CD8-positive, alpha-beta memory T cell (primary cell): Measurements from ENCODE around the gene C22orf39. TPM values are rescaled to one million over a fixed set of nuclear protein-coding genes. Genes with fewer than 3 reads are reported as not detected.

Source experiments
- CTCF ChIA-PET: fragments of 350-600 bp; sonication (Branson Sonifier 250); formaldehyde crosslinking; loops from one replicate; lab custom pipeline; 2021; ENCODE audit warnings: antibody characterized with exemption; lab: Charles Lee
- POLR2A ChIA-PET: fragments of 350-600 bp; sonication (Branson Sonifier 250); formaldehyde crosslinking; loops from one replicate; lab custom pipeline; 2021; ENCODE audit warnings: antibody characterized with exemption; lab: Charles Lee
- DNase-seq, 5 donors: peaks; one replicate each; pipeline versions ENCODE4 v3.0.0 to v3.0.0-alpha.2; 2020 to 2022; ENCODE audit warnings: mixed read lengths in 1 of 5
- H3K27ac ChIP-seq: one replicate; pipeline ENCODE4 v1.7.0; 2013; ENCODE audit warnings: low read depth, mild to moderate bottlenecking, low read length, moderate library complexity
- H3K27me3 ChIP-seq: 2 replicates; pipeline ENCODE4 v1.7.0; 2013; ENCODE audit warnings: low read length, mild to moderate bottlenecking; ENCODE audit not compliant: insufficient read depth, poor library complexity, severe bottlenecking
- H3K36me3 ChIP-seq: 2 replicates; pipeline ENCODE4 v1.7.0; 2013; ENCODE audit warnings: mild to moderate bottlenecking, low read length, moderate library complexity; ENCODE audit not compliant: insufficient read depth
- H3K4me1 ChIP-seq: 2 replicates; pipeline ENCODE4 v1.7.0; 2013; ENCODE audit warnings: mild to moderate bottlenecking, low read length, moderate library complexity; ENCODE audit not compliant: insufficient read depth
- H3K4me3 ChIP-seq: 2 replicates; pipeline ENCODE4 v1.7.0; 2013; ENCODE audit warnings: mild to moderate bottlenecking, low read length
- H3K9me3 ChIP-seq: 2 replicates; pipeline ENCODE4 v1.7.0; 2013; ENCODE audit warnings: mild to moderate bottlenecking, low read length
- H3K27ac Mint-ChIP-seq, 8 donors: one replicate each; pipeline ENCODE4 v1.8.0; 2020 to 2021; ENCODE audit warnings: mixed read lengths in 8 of 8, mild to moderate bottlenecking in 6 of 8, inconsistent platforms in 3 of 8, moderate library complexity in 3 of 8
- H3K27me3 Mint-ChIP-seq, 2 donors: one replicate each; pipeline ENCODE4 v1.8.0; 2020 to 2021; ENCODE audit warnings: mixed read lengths in 2 of 2, mild to moderate bottlenecking in 1 of 2, moderate library complexity in 1 of 2
- H3K36me3 Mint-ChIP-seq, 3 donors: one replicate each; pipeline ENCODE4 v1.8.0; 2020 to 2021; ENCODE audit warnings: mixed read lengths in 3 of 3, inconsistent platforms in 1 of 3, mild to moderate bottlenecking in 1 of 3
- H3K4me1 Mint-ChIP-seq, 3 donors: one replicate each; pipeline ENCODE4 v1.8.0; 2020 to 2021; ENCODE audit warnings: mixed read lengths in 3 of 3, inconsistent platforms in 1 of 3, mild to moderate bottlenecking in 1 of 3
- H3K4me3 Mint-ChIP-seq, 7 donors: one replicate each; pipeline ENCODE4 v1.8.0; 2020 to 2021; ENCODE audit warnings: mixed read lengths in 7 of 7, mild to moderate bottlenecking in 6 of 7, moderate library complexity in 4 of 7, inconsistent platforms in 2 of 7
- H3K9me3 Mint-ChIP-seq, 5 donors: one replicate each; pipeline ENCODE4 v1.8.0; 2020 to 2022; ENCODE audit warnings: mixed read lengths in 5 of 5, mild to moderate bottlenecking in 3 of 5, moderate library complexity in 2 of 5, inconsistent platforms in 1 of 5
- polyA plus RNA-seq: library from polyadenylated mRNA; unstranded; fragments of 300-500 nt; fragmentation: Illumina TruSeq; gene quantifications from one replicate; pipeline ENCODE4 v1.2.3, GENCODE V29; 2021
- total RNA-seq, 2 experiments: library from RNA; stranded (reverse); gene quantifications; one replicate each; pipeline ENCODE4 v1.2.3, GENCODE V29; 2021

C22orf39 gene
- total and polyA plus RNA-seq, 3 experiments from 2014 or later: 24.4 to 59.9 (median 27.7) TPM

DNA sequence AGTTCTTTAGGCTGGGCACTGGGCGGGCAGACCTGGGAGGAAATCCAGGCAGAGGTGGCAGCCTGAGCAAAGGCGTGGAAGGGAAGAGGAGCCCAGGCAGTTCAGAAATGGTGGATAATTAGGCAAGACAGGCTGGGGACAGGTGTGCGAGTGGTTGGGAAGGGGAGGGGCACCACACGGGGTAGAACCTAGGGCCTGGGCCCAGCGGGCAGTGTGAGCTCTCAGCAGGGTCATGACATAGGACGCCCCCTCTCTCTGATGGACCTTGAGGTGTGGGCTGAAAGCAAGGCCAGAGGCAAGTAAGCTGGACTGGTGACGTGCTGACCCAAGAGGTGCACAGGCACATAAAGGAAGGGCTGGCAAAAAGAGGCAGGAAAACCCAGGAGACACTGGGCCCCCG is 24.7 kb upstream of the C22orf39 start:
- Histone ChIP-seq H3K4me3 (no peak overlapping the region), H3K9me3 (no peaks in the 10 kb centered on the region), H3K4me1 (peaks cover 3% of the 10 kb centered on the region), H3K27ac (no peak overlapping the region), H3K36me3 (peaks cover 71% of the 10 kb centered on the region), H3K27me3 (no peaks in the 10 kb centered on the region)
- Mint-ChIP-seq H3K9me3 (no peaks in the 10 kb centered on the region), H3K4me3 (no peak overlapping the region), H3K36me3 (peaks cover 4 to 81% (median 16%) of the 10 kb centered on the region in 3 donors), H3K4me1 (peaks cover 17 to 23% (median 19%) of the 10 kb centered on the region in 3 donors), H3K27me3 (no peaks in the 10 kb centered on the region), H3K27ac (peak overlapping the region in 1 of 8 donors; percentile 92)
- ChIA-PET CTCF (no interaction called here), POLR2A (no interaction called here)
- no peak for DNase-seq

DNA sequence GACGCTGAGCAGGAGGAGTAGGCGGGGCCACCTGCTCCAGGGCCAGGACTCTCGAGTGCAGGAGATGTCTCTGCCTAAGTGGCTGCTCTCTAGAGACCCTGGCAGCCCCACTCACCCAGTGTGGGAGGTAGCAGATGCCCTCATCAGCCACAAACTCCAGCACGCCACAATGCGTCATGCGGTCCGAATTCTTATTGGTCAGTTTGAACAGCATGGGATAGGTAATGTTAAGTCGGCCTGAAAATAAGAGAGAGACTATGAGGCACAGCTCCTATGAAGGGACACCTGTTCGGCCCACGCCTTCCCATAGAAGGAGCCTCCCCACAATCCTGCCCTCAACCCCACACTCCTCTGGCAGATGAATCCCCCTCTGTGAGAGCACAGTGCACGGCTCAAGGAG is 24.1 kb upstream of the C22orf39 start:
- Mint-ChIP-seq H3K9me3 (no peaks in the 10 kb centered on the region), H3K36me3 (peaks cover 4 to 88% (median 16%) of the 10 kb centered on the region in 3 donors), H3K4me3 (no peak overlapping the region), H3K4me1 (peaks cover 14 to 20% (median 14%) of the 10 kb centered on the region in 3 donors), H3K27me3 (no peaks in the 10 kb centered on the region), H3K27ac (peak overlapping the region in 1 of 8 donors; percentile 17)
- Histone ChIP-seq H3K27ac (no peak overlapping the region), H3K4me3 (no peak overlapping the region), H3K36me3 (peaks cover 78% of the 10 kb centered on the region), H3K9me3 (no peaks in the 10 kb centered on the region), H3K27me3 (no peaks in the 10 kb centered on the region), H3K4me1 (no peaks in the 10 kb centered on the region)
- DNase-seq: no peak
- ChIA-PET CTCF (no interaction called here), POLR2A (no interaction called here)

DNA sequence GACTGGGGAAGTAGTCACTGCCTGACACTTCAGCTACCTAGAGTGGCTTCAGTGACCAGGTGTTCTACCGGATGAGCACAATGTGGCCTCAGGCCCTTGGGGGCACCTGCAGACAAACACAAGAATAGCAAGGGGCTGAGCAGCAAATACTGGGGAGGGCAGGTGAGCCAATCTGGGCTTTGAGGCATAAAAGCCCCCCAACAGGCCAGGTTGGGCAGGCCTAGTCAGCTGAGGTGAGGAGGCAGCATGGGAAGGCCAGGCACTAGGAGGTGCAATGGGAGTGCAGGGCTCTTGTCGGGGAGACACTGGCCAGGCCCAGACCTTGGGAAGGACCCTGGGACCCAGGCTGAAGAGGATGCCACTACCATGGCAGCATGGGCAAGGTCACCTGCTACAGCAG is 22.5 kb upstream of the C22orf39 start:
- no peaks in the 10 kb centered on the region for H3K4me1 ChIP-seq
- H3K4me1 Mint-ChIP-seq: peaks cover 0 to 7% (median 6%) of the 10 kb centered on the region in 3 donors
- H3K27ac Mint-ChIP-seq: peak overlapping the region in 1 of 8 donors; percentile 92
- H3K36me3 Mint-ChIP-seq: peaks cover 4 to 95% (median 14%) of the 10 kb centered on the region in 3 donors
- H3K36me3 ChIP-seq: peaks cover 87% of the 10 kb centered on the region
- no peaks in the 10 kb centered on the region for H3K9me3 ChIP-seq
- H3K4me3 Mint-ChIP-seq: no peak overlapping the region
- no peaks in the 10 kb centered on the region for H3K27me3 ChIP-seq
- no peak overlapping the region for H3K27ac ChIP-seq
- DNase-seq: no peak
- no peaks in the 10 kb centered on the region for H3K27me3 Mint-ChIP-seq
- CTCF ChIA-PET: no interaction called here
- no peak overlapping the region for H3K4me3 ChIP-seq
- no peaks in the 10 kb centered on the region for H3K9me3 Mint-ChIP-seq
- POLR2A ChIA-PET: no interaction called here

DNA sequence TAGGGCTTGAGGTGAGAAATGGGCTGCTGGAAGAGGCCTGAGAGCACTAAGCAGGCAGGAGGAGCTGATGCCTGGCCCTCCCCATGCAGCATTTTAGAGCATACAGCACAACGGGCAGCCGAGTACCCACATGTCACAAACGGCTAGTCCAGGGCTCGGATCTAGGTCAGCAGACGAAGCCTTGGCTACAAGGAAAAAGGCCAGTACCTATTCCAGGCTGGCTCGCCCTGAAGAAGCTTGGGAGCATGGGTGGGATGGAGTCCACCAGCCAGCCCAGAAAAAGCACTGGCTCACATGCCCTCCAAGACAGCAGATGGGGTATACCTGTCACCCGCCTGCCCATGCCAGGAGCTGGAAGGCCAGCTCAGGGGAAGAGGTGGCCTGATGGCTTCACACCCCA is 21.9 kb upstream of the C22orf39 start:
- ChIA-PET CTCF (no interaction called here), POLR2A (no interaction called here)
- peaks cover 0 to 7% (median 6%) of the 10 kb centered on the region in 3 donors for H3K4me1 Mint-ChIP-seq
- Histone ChIP-seq H3K4me1 (no peaks in the 10 kb centered on the region), H3K36me3 (peaks cover 89% of the 10 kb centered on the region), H3K27ac (no peak overlapping the region), H3K4me3 (no peak overlapping the region), H3K27me3 (no peaks in the 10 kb centered on the region), H3K9me3 (no peaks in the 10 kb centered on the region)
- peaks cover 4 to 98% (median 14%) of the 10 kb centered on the region in 3 donors for H3K36me3 Mint-ChIP-seq
- H3K4me3 Mint-ChIP-seq: no peak overlapping the region
- peak overlapping the region in 1 of 8 donors; percentile 61 for H3K27ac Mint-ChIP-seq
- H3K27me3 Mint-ChIP-seq: no peaks in the 10 kb centered on the region
- H3K9me3 Mint-ChIP-seq: no peaks in the 10 kb centered on the region
- no peak for DNase-seq

DNA sequence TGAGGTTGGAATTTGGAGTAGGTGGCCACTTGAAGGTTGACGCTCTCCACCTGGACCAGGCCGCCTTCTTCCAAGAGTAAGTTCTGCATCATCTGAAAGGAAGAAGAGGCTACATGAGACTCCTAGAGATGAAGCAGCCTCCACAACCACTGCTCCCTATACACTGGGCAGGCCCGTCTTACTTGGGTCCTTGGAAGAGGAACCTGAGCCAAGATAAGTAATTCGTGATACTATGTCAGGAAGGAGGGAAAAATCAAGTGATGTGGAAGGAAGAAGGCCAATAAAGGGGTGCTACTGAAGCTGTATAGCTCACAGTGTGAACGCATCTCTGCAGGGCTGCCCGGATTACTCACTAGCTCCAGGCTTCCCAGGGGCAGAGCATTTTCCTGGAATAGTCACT is 20.4 kb upstream of the C22orf39 start:
- ChIA-PET CTCF (no interaction called here), POLR2A (no interaction called here)
- H3K9me3 ChIP-seq: no peaks in the 10 kb centered on the region
- Mint-ChIP-seq H3K9me3 (no peaks in the 10 kb centered on the region), H3K36me3 (peaks cover 4 to 98% (median 13%) of the 10 kb centered on the region in 3 donors), H3K4me3 (no peak overlapping the region), H3K27me3 (no peaks in the 10 kb centered on the region), H3K27ac (no peak overlapping the region), H3K4me1 (peaks cover 0 to 4% (median 3%) of the 10 kb centered on the region in 3 donors)
- H3K36me3 ChIP-seq: peaks cover 88% of the 10 kb centered on the region
- H3K27ac ChIP-seq: no peak overlapping the region
- peaks cover 4% of the 10 kb centered on the region for H3K4me1 ChIP-seq
- H3K27me3 ChIP-seq: no peaks in the 10 kb centered on the region
- no peak overlapping the region for H3K4me3 ChIP-seq
- DNase-seq: no peak

DNA sequence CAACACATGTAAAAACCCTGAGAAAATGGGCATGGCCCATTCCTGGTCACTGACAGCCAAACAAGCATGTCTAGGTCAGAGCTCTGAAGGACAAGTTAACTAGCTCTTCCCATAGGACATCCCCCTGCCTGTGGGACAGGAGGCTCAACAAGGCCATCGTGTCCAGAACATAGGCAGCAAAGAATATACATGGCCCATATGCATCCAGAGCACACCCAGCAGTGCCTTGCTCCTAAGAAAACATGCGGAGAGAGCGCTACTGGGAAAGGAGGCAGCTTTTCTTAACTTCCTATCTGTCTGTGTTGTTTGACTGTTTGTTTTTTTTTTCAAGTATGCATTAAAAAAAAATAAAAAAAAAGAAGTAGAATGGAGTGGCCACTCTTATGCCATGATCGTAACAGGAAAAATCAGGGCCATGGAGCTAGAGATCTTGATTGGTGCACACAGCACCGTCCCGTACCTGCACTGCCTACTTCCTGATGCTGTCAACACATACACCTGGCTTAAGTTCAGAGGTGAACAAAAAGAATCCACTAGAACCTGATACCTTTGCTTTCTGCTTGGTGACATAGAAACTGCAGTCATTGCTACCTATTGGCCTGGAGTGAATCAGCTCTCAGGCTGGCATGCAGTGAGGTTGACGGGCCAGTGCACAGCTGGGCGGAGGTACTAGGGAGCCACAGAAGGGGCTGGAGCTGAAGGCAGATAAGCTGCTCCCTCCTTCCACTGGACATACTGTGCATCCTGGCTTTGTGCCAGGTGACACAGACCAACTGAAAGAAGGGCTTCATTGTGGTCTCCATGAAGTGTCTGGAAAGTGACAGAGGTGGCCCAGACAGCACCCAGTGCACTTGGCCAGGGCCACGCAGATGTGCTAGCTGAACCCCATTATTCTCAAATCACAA is 19.6 kb upstream of the C22orf39 start:
- Mint-ChIP-seq H3K4me1 (peaks cover 0 to 3% (median 2%) of the 10 kb centered on the region in 3 donors), H3K27me3 (no peaks in the 10 kb centered on the region), H3K27ac (peak overlapping the region in 1 of 8 donors; percentile 63), H3K9me3 (no peaks in the 10 kb centered on the region), H3K36me3 (peaks cover 4 to 94% (median 16%) of the 10 kb centered on the region in 3 donors), H3K4me3 (no peak overlapping the region)
- no peak overlapping the region for H3K4me3 ChIP-seq
- POLR2A ChIA-PET: no interaction called here
- H3K4me1 ChIP-seq: peaks cover 4% of the 10 kb centered on the region
- no peaks in the 10 kb centered on the region for H3K9me3 ChIP-seq
- no peak for DNase-seq
- H3K27me3 ChIP-seq: no peaks in the 10 kb centered on the region
- H3K36me3 ChIP-seq: peaks cover 80% of the 10 kb centered on the region
- no peak overlapping the region for H3K27ac ChIP-seq
- CTCF ChIA-PET: no interaction called here

DNA sequence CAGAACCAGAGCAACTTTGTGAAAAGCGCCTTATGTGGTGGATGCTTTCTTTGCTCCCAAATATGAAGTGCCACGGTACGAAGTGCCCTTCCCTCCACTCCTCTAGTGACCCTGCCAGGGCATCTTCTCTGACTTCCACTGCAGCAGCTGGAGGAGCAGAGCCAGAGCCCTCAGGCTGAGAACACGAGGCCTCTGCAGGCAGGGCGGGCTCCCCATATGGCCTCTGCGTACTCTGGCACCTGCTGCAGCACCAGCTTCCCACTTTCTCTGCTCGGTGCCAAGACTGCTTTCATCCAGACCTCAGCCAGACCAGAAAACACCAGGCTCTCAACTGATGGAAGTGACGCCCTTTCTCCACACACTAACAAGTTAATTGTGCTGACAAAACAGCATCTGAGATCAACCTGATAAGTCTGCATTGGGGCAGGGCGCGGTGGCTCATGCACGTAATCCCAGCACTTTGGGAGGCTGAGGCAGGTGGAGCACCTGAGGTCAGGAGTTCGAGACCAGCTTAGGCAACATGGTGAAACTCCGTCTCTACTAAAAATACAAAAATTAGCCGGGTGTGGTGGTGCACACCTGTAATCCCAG is 18.7 kb upstream of the C22orf39 start:
- H3K27ac Mint-ChIP-seq: no peak overlapping the region
- H3K9me3 Mint-ChIP-seq: no peaks in the 10 kb centered on the region
- POLR2A ChIA-PET: no interaction called here

DNA sequence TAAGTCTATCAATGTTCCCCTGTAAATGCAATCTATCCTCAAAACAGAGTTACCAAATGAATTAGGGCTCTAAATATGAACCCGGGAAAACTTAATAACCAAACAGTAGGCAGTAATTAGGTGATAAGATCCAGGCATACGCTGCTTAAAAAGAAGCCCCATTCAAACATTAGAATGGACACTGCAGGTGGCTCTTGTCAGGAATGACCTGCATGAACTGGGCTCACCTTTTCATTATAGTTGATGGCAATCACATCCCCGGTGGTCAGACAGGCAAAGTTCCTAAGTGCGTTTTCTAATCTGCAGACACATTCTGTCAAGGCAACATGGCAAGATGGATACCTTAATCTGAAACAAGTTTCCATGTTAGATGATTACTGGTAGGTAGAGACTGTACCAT is 17.5 kb upstream of the C22orf39 start:
- H3K4me1 ChIP-seq: peaks cover 4% of the 10 kb centered on the region
- DNase-seq: no peak
- POLR2A ChIA-PET: no interaction called here
- H3K36me3 ChIP-seq: peaks cover 70% of the 10 kb centered on the region
- Mint-ChIP-seq H3K4me3 (no peak overlapping the region), H3K27ac (peak overlapping the region in 4 of 8 donors; percentile 13 to 64 (median 31)), H3K4me1 (peaks cover 0 to 2% (median 0%) of the 10 kb centered on the region in 3 donors), H3K36me3 (peaks cover 3 to 87% (median 19%) of the 10 kb centered on the region in 3 donors), H3K27me3 (no peaks in the 10 kb centered on the region), H3K9me3 (no peaks in the 10 kb centered on the region)
- no peak overlapping the region for H3K4me3 ChIP-seq
- H3K27ac ChIP-seq: no peak overlapping the region
- no peaks in the 10 kb centered on the region for H3K9me3 ChIP-seq
- CTCF ChIA-PET: no interaction called here
- H3K27me3 ChIP-seq: no peaks in the 10 kb centered on the region

More for the DNA sequence above, 18.7 kb upstream of the C22orf39 start:
- CTCF ChIA-PET: no interaction called here
- H3K4me1 Mint-ChIP-seq: peaks cover 0 to 2% (median 0%) of the 10 kb centered on the region in 3 donors
- Histone ChIP-seq H3K9me3 (no peaks in the 10 kb centered on the region), H3K27ac (no peak overlapping the region), H3K36me3 (peaks cover 73% of the 10 kb centered on the region), H3K4me3 (no peak overlapping the region), H3K27me3 (no peaks in the 10 kb centered on the region), H3K4me1 (peaks cover 4% of the 10 kb centered on the region)
- peaks cover 4 to 89% (median 19%) of the 10 kb centered on the region in 3 donors for H3K36me3 Mint-ChIP-seq
- no peak for DNase-seq
- no peaks in the 10 kb centered on the region for H3K27me3 Mint-ChIP-seq
- H3K4me3 Mint-ChIP-seq: no peak overlapping the region
